ENCODE measurements around the gene BRINP1. TPM values are rescaled to one million over a fixed set of nuclear protein-coding genes. Genes with fewer than 3 reads are reported as not detected.

Gene BRINP1
- total and polyA plus RNA-seq, 2 of the 8 experiments (the other 6 are each of a cell fraction or from before 2014, with no cell fraction given): 19.5 to 20.5 TPM

- no peak overlapping the region for H2BK120ac ChIP-seq (replicated peaks; ENCODE audit: low read depth, low read length)
- no peak overlapping the region for H2BK5ac ChIP-seq (ENCODE audit: low read depth, low read length)
- no peaks in the 10 kb centered on the region for H3K27me3 ChIP-seq (replicated peaks in 1 of 4; ENCODE audit: control insufficient read depth in 3 of 4, extremely low read depth in 1 of 4, insufficient read depth in 3 of 4, low read length in 3 of 4)
- H3K79me1 ChIP-seq (ENCODE audit: low read depth, low read length): no peaks in the 10 kb centered on the region
- no peak overlapping the region for H3K56ac ChIP-seq (replicated peaks; ENCODE audit: insufficient read length, low read depth, low read length)
- H2AFZ ChIP-seq (ENCODE audit: low read length): no peak overlapping the region
- no peak overlapping the region for H3K4me2 ChIP-seq (ENCODE audit: insufficient read depth in 1 of 2, low read depth in 2 of 2, low read length in 2 of 2)
- ChIA-PET POLR2A (ENCODE audit: partially characterized antibody) (no interaction called here), CTCF (ENCODE audit: partially characterized antibody) (interaction anchor here (0.5 to 1.2 kb wide), 4 partner anchors 12 to 900 kb away, joined by 3 read pairs; no protein-coding TSS in a partner anchor)
- no peak overlapping the region for H3K14ac ChIP-seq (ENCODE audit: insufficient read length)
- H4K91ac ChIP-seq (replicated peaks; ENCODE audit: insufficient read length, low read length): no peak overlapping the region
- H3K4me1 ChIP-seq (replicated peaks in 1 of 4; ENCODE audit: control insufficient read depth in 3 of 4, insufficient read depth in 4 of 4, low read length in 3 of 4): no peaks in the 10 kb centered on the region
- no peak overlapping the region for H2BK15ac ChIP-seq (ENCODE audit: low read length)
- no peak for FAIRE-seq
- no peak overlapping the region for H3K27ac ChIP-seq (ENCODE audit: low read depth, low read length)
- H3K18ac ChIP-seq (ENCODE audit: extremely low read depth, low read length): no peak overlapping the region
- H3K9me3 ChIP-seq (ENCODE audit: insufficient read depth in 2 of 2, low read depth in 1 of 2, low read length in 1 of 2): no peaks in the 10 kb centered on the region
- H3K23me2 ChIP-seq (ENCODE audit: low read depth, low read length): no peaks in the 10 kb centered on the region
- no peak overlapping the region for H4K8ac ChIP-seq (ENCODE audit: extremely low read depth, insufficient read depth, low read length)
- no peak overlapping the region for H3K23ac ChIP-seq (ENCODE audit: insufficient read length)
- H2AK5ac ChIP-seq (ENCODE audit: low read depth, low read length): no peak overlapping the region
- H2BK20ac ChIP-seq (ENCODE audit: low read length): no peak overlapping the region
- no peak overlapping the region for H2BK12ac ChIP-seq (ENCODE audit: low read depth, low read length)
- H3K79me2 ChIP-seq (ENCODE audit: control insufficient read depth in 1 of 2, insufficient read depth in 2 of 2, low read length in 2 of 2): no peaks in the 10 kb centered on the region
- DNase-seq (ENCODE audit: low read depth in 1 of 2, low spot score in 2 of 2): no peak
- no peaks in the 10 kb centered on the region for H4K20me1 ChIP-seq (replicated peaks in 1 of 2; ENCODE audit: control insufficient read depth in 1 of 2, insufficient read depth in 2 of 2, low read length in 2 of 2)
- no peak overlapping the region for H3K4me3 ChIP-seq (ENCODE audit: extremely low read depth in 1 of 4, insufficient read depth in 2 of 4, low read depth in 3 of 4, low read length in 4 of 4)
- H4K5ac ChIP-seq (ENCODE audit: insufficient read length, low read depth, low read length): no peak overlapping the region
- no peak overlapping the region for H3K4ac ChIP-seq (replicated peaks; ENCODE audit: insufficient read length, low read depth, low read length)
- 88% methylated on average over 3 of the region's 3 CpGs; no CpG with 5 or more reads in 1 of the 2 experiments for WGBS, 2 experiments (ENCODE audit: extremely low coverage in 1 of 2, insufficient coverage in 1 of 2, insufficient read length in 1 of 2, insufficient replicate concordance in 2 of 2, low coverage in 1 of 2, low lambda C conversion rate in 2 of 2, missing lambda C conversion rate in 1 of 2)
- no peaks in the 10 kb centered on the region for H3K36me3 ChIP-seq (ENCODE audit: control insufficient read depth in 2 of 4, insufficient read depth in 4 of 4, low read length in 3 of 4)
- no peak overlapping the region for H3K9ac ChIP-seq (replicated peaks in 1 of 4; ENCODE audit: extremely low read depth in 1 of 4, low read depth in 3 of 4, low read length in 3 of 4)
- TF ChIP-seq JUND (IDR thresholded peaks at IDR 0.05; ENCODE audit: low read length): no peak
Observed at GRCh38 chr9:119409552-119409951, 40.3 kb upstream of the BRINP1 start.
